ENCODE measurements around the gene RMC1. TPM values are rescaled to one million over a fixed set of nuclear protein-coding genes. Genes with fewer than 3 reads are reported as not detected.

RMC1 gene
- total RNA-seq, 1 experiment from 2014 or later: 12.9 TPM

- ChIA-PET CTCF (no interaction called here), POLR2A (no interaction called here)
- Mint-ChIP-seq H3K36me3 (ENCODE audit: insufficient read depth, unreplicated experiment) (peaks cover 37% of the 10 kb centered on the region), H3K27ac (ENCODE audit: unreplicated experiment) (no peak overlapping the region), H3K4me1 (ENCODE audit: low read depth, unreplicated experiment) (no peaks in the 10 kb centered on the region), H3K4me3 (ENCODE audit: unreplicated experiment) (no peak overlapping the region), H3K27me3 (ENCODE audit: insufficient read depth, unreplicated experiment) (no peaks in the 10 kb centered on the region), H3K9me3 (ENCODE audit: unreplicated experiment) (no peaks in the 10 kb centered on the region)
- H3K36me3 ChIP-seq (ENCODE audit: control insufficient read depth, insufficient read depth, low read length): no peaks in the 10 kb centered on the region
- H3K27me3 ChIP-seq (replicated peaks; ENCODE audit: control insufficient read depth, insufficient read depth, low read length): no peaks in the 10 kb centered on the region
- H3K4me1 ChIP-seq: no peaks in the 10 kb centered on the region; the same call in 1 of the 2 replicates
- BruUV-seq (replicated peaks): no TSS peak
- H3K4me3 ChIP-seq (ENCODE audit: low read depth, low read length): no peak overlapping the region
- H3K9me3 ChIP-seq: no peaks in the 10 kb centered on the region
- intact Hi-C loops (cut with micrococcal nuclease; ENCODE audit: unreplicated experiment): no loop called here
- no peak for TF ChIP-seq CTCF (IDR thresholded peaks at IDR 0.05; ENCODE audit: insufficient read depth in 1 of 2, low read depth in 1 of 2, low read length in 1 of 2, severe bottlenecking in 1 of 2, unreplicated experiment in 1 of 2)
- DNase-seq: no peak
Measured at GRCh38 chr18:23521271-23521670, 18.0 kb downstream of the RMC1 start.

GRCh38 chr18:23521907-23522306 lies 18.6 kb downstream of the RMC1 start:
- Mint-ChIP-seq H3K9me3 (ENCODE audit: unreplicated experiment) (no peaks in the 10 kb centered on the region), H3K36me3 (ENCODE audit: insufficient read depth, unreplicated experiment) (peaks cover 43% of the 10 kb centered on the region), H3K4me1 (ENCODE audit: low read depth, unreplicated experiment) (no peaks in the 10 kb centered on the region), H3K4me3 (ENCODE audit: unreplicated experiment) (no peak overlapping the region), H3K27ac (ENCODE audit: unreplicated experiment) (no peak overlapping the region), H3K27me3 (ENCODE audit: insufficient read depth, unreplicated experiment) (no peaks in the 10 kb centered on the region)
- H3K9me3 ChIP-seq: no peaks in the 10 kb centered on the region
- BruUV-seq (replicated peaks): no TSS peak
- H3K36me3 ChIP-seq (ENCODE audit: control insufficient read depth, insufficient read depth, low read length): no peaks in the 10 kb centered on the region
- intact Hi-C loops (cut with micrococcal nuclease; ENCODE audit: unreplicated experiment): no loop called here
- POLR2A ChIA-PET: no interaction called here
- DNase-seq: no peak
- CTCF ChIA-PET: interaction anchor here (1.0 kb wide), 1 partner anchor 181 kb away, joined by 4 read pairs; no protein-coding TSS in a partner anchor
- no peak for TF ChIP-seq CTCF (IDR thresholded peaks at IDR 0.05; ENCODE audit: insufficient read depth in 1 of 2, low read depth in 1 of 2, low read length in 1 of 2, severe bottlenecking in 1 of 2, unreplicated experiment in 1 of 2)
- no peaks in the 10 kb centered on the region for H3K4me1 ChIP-seq
- H3K4me3 ChIP-seq (ENCODE audit: low read depth, low read length): no peak overlapping the region
- no peaks in the 10 kb centered on the region for H3K27me3 ChIP-seq (replicated peaks; ENCODE audit: control insufficient read depth, insufficient read depth, low read length)

DNA sequence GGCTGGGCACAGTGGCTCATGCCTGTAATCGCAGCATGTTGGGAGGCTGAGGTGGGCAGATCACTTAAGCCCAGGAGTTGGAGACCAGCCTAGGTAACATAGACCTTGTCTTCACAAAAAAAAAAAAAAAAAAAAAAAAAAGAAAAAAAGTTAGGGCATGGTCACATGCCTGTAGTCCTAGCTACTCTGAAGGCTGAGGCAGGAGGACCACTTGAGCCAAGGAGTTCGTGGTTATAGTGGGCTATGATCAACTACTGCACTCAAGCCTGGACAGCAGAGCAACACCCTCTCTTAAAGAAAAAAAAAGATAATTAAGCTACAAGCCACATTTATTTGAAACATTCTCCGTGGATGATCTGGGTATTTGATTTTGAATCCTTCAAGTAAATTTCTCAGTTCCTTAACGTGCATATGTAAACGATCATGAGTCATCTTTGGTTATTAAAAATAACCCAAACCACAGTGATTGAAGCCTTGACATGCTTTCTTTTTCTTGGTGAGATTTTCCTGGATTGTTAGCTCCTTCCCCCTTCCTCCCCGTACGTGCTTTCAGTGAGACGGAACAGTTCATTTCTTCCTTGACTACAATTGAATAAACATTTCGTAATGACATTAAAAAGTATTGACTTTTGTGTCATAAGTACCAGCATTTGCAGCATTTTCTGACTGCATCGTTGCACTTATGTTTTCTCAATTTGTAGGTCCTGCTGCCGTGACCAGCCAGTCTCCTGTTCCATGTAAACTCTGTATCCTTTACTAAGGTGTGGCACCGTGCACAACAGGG lies 20.3 kb downstream of the RMC1 start:
- H3K9me3 Mint-ChIP-seq (ENCODE audit: unreplicated experiment): no peaks in the 10 kb centered on the region
- intact Hi-C loops (cut with micrococcal nuclease; ENCODE audit: unreplicated experiment): no loop called here

More for the DNA sequence above, 20.3 kb downstream of the RMC1 start:
- Histone ChIP-seq H3K9me3 (no peaks in the 10 kb centered on the region), H3K4me1 (no peaks in the 10 kb centered on the region), H3K4me3 (ENCODE audit: low read depth, low read length) (no peak overlapping the region), H3K27me3 (replicated peaks; ENCODE audit: control insufficient read depth, insufficient read depth, low read length) (no peaks in the 10 kb centered on the region), H3K36me3 (ENCODE audit: control insufficient read depth, insufficient read depth, low read length) (no peaks in the 10 kb centered on the region)
- no TSS peak for BruUV-seq (replicated peaks)
- H3K36me3 Mint-ChIP-seq (ENCODE audit: insufficient read depth, unreplicated experiment): peaks cover 52% of the 10 kb centered on the region
- DNase-seq: no peak
- no peaks in the 10 kb centered on the region for H3K27me3 Mint-ChIP-seq (ENCODE audit: insufficient read depth, unreplicated experiment)
- no peak for TF ChIP-seq CTCF (IDR thresholded peaks at IDR 0.05; ENCODE audit: insufficient read depth in 1 of 2, low read depth in 1 of 2, low read length in 1 of 2, severe bottlenecking in 1 of 2, unreplicated experiment in 1 of 2)
- no peak overlapping the region for H3K4me3 Mint-ChIP-seq (ENCODE audit: unreplicated experiment)
- H3K27ac Mint-ChIP-seq (ENCODE audit: unreplicated experiment): no peak overlapping the region
- ChIA-PET CTCF (no interaction called here), POLR2A (no interaction called here)
- no peaks in the 10 kb centered on the region for H3K4me1 Mint-ChIP-seq (ENCODE audit: low read depth, unreplicated experiment)

All from Caco-2 (cell line).